RWPE2 (cell line): ENCODE results near the gene TRAPPC13.

Experiments used
- ATAC-seq: fragments of 200-7000 bp; cut with Tn5 transposase; 3 replicates; pipeline ENCODE4 v1.9.1; 2021; ENCODE audit warnings: low read depth
- DNase-seq: peaks from one replicate; pipeline ENCODE4 v3.0.0-alpha.2; 2020; ENCODE audit warnings: low spot score
- H3K27ac ChIP-seq: fragments of 450-650 bp; 2 replicates; pipeline ENCODE4 v1.5.1; 2017; ENCODE audit warnings: mild to moderate bottlenecking; ENCODE audit not compliant: poor library complexity, severe bottlenecking
- H3K27me3 ChIP-seq: fragments of 250-450 bp; sonication (Bioruptor Pico); 2 replicates; pipeline ENCODE4 v1.5.1; 2021; ENCODE audit warnings: mild to moderate bottlenecking, moderate library complexity; ENCODE audit not compliant: insufficient read depth, poor library complexity, severe bottlenecking
- H3K36me3 ChIP-seq: fragments of 250-450 bp; sonication (Bioruptor Pico); 2 replicates; pipeline ENCODE4 v1.5.1; 2020; ENCODE audit warnings: low read depth, mild to moderate bottlenecking, moderate library complexity
- H3K4me1 ChIP-seq: fragments of 250-450 bp; sonication (Bioruptor Pico); 2 replicates; pipeline ENCODE4 v1.5.1; 2021; ENCODE audit warnings: mild to moderate bottlenecking, moderate library complexity; ENCODE audit not compliant: insufficient read depth, poor library complexity, severe bottlenecking
- H3K4me3 ChIP-seq: fragments of 250-450 bp; sonication (Bioruptor Pico); 2 replicates; pipeline ENCODE4 v1.5.1; 2021; ENCODE audit warnings: mild to moderate bottlenecking, moderate library complexity; ENCODE audit not compliant: severe bottlenecking
- H3K9me3 ChIP-seq: fragments of 250-450 bp; sonication (Bioruptor Pico); 2 replicates; pipeline ENCODE4 v1.5.1; 2021; ENCODE audit warnings: mild to moderate bottlenecking, moderate library complexity; ENCODE audit not compliant: severe bottlenecking
- CTCF ChIP-seq: fragments of 450-650 bp; IDR thresholded peaks from one replicate; pipeline ENCODE4 v1.5.1; 2017; ENCODE audit warnings: mild to moderate bottlenecking, moderate library complexity; ENCODE audit not compliant: poor library complexity, severe bottlenecking

Gene TRAPPC13

DNA sequence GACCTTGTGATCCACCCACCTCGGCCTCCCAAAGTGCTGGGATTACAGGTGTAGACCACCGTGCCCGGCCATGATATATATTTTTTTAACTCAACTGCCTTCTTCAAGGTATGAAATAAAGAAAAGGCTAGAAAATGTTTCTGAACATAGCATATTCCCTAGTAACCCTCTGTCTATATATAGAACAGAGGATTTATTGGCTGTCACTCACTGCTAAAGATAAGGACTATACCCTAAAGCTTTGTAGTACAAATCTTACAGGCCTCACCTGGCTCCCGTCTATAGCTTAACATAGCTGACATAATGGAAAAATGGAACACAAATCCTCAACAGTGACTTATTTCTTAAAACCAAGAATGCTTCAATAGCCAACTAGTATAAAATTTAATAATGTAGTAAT is 82.8 kb downstream of the TRAPPC13 start:
- Histone ChIP-seq H3K4me1 (no peaks in the 10 kb centered on the region), H3K4me3 (no peak overlapping the region), H3K27me3 (no peaks in the 10 kb centered on the region), H3K9me3 (no peaks in the 10 kb centered on the region), H3K27ac (no peak overlapping the region), H3K36me3 (peaks cover 29% of the 10 kb centered on the region)
- DNase-seq (no peak), ATAC-seq (no peak)
- TF ChIP-seq CTCF = no peak

GRCh38 chr5:65708145-65708544 is 83.3 kb downstream of the TRAPPC13 start:
- no peak for TF ChIP-seq CTCF
- Histone ChIP-seq H3K4me1 (no peaks in the 10 kb centered on the region), H3K4me3 (no peak overlapping the region), H3K9me3 (no peaks in the 10 kb centered on the region), H3K27me3 (no peaks in the 10 kb centered on the region), H3K27ac (no peak overlapping the region), H3K36me3 (peaks cover 29% of the 10 kb centered on the region)
- ATAC-seq (no peak), DNase-seq (no peak)
